ENCODE results near the gene SPSB3.

SPSB3 gene

GRCh38 chr16:1779234-1779701 is 3.1 kb downstream of the SPSB3 start:
- peak overlapping the region; percentile 53 for H3K27ac ChIP-seq (ENCODE audit: extremely low read depth, low read depth, low read length)
- ChIA-PET POLR2A (interaction anchor here (1.8 to 5.2 kb wide), 2 partner anchors 9 to 48 kb away, joined by 5 to 113 read pairs; partner anchors contain the start of genes EME2, FAHD1, HAGH and MRPS34), CTCF (no interaction called here)
- peaks cover 8% of the 10 kb centered on the region for H3K4me1 ChIP-seq (ENCODE audit: control insufficient read depth, insufficient read depth, low read length)
- H3K4me3 ChIP-seq (ENCODE audit: low read depth, low read length) = no peak overlapping the region
- H3K9me3 ChIP-seq (ENCODE audit: control insufficient read depth, insufficient read depth, low read depth, low read length) = no peaks in the 10 kb centered on the region
- TF ChIP-seq ZNF610 (tag by site-specific recombination; IDR thresholded peaks at IDR 0.05; ENCODE audit: borderline replicate concordance) (no peak), ZBTB11 (tag by site-specific recombination; conservative IDR thresholded peaks at IDR 0.05; ENCODE audit: low read depth) (no peak), ZNF558 (tag by site-specific recombination; IDR thresholded peaks at IDR 0.05) (no peak), GLI2 (tag by site-specific recombination; IDR thresholded peaks at IDR 0.05; ENCODE audit: borderline replicate concordance, low read depth) (no peak), GLIS1 (tag by site-specific recombination; IDR thresholded peaks at IDR 0.05) (peak; percentile 99), GLIS2 (tag by site-specific recombination; IDR thresholded peaks at IDR 0.05) (peak; percentile 72), ZIC2 (tag by site-specific recombination; IDR thresholded peaks at IDR 0.05) (peak; percentile 54)
- H3K36me3 ChIP-seq (ENCODE audit: control insufficient read depth in 2 of 2, insufficient read depth in 1 of 2, low read length in 2 of 2) = peaks cover 8 to 68% of the 10 kb centered on the region in 2 experiments; a peak in 2 of 3 replicates

- Histone ChIP-seq H3K4me3 (ENCODE audit: low read depth, low read length) (no peak overlapping the region), H3K4me1 (ENCODE audit: control insufficient read depth, insufficient read depth, low read length) (peaks cover 9% of the 10 kb centered on the region), H3K27ac (ENCODE audit: extremely low read depth, low read depth, low read length) (peak overlapping the region; percentile 22; the same call in 1 of the 2 replicates), H3K36me3 (ENCODE audit: control insufficient read depth in 2 of 2, insufficient read depth in 1 of 2, low read length in 2 of 2) (peaks cover 4 to 68% of the 10 kb centered on the region in 2 experiments; a peak in 2 of 3 replicates), H3K9me3 (ENCODE audit: control insufficient read depth, insufficient read depth, low read depth, low read length) (no peaks in the 10 kb centered on the region)
- ChIA-PET POLR2A (interaction anchor here (0.6 to 5.2 kb wide), 5 partner anchors 8 to 186 kb away, joined by 3 to 113 read pairs (median 3); partner anchors contain the start of genes EME2, FAHD1, HAGH and MRPS34), CTCF (no interaction called here)
- TF ChIP-seq KLF17 (tag by site-specific recombination; IDR thresholded peaks at IDR 0.05) (no peak), KLF8 (tag by site-specific recombination; IDR thresholded peaks at IDR 0.05) (0 out of 2 replicates have a peak, but pooled peaks have one; percentile 14), ZNF645 (tag by site-specific recombination; IDR thresholded peaks at IDR 0.05) (no peak), ZNF692 (tag by site-specific recombination; IDR thresholded peaks at IDR 0.05) (0 out of 2 replicates have a peak, but pooled peaks have one; percentile 19), BCL11B (tag by site-specific recombination; IDR thresholded peaks at IDR 0.05; ENCODE audit: low read depth) (0 out of 2 replicates have a peak, but pooled peaks have one; percentile 67), HIC1 (tag by site-specific recombination; IDR thresholded peaks at IDR 0.05) (0 out of 2 replicates have a peak, but pooled peaks have one; percentile 27), PRDM4 (tag by site-specific recombination; IDR thresholded peaks at IDR 0.05) (no peak), ZIC2 (tag by site-specific recombination; IDR thresholded peaks at IDR 0.05) (peak; percentile 95), ZNF302 (tag by site-specific recombination; IDR thresholded peaks at IDR 0.05; ENCODE audit: low read depth) (no peak), SCRT2 (tag by site-specific recombination; IDR thresholded peaks at IDR 0.05) (peak; percentile 79), ZNF239 (tag by site-specific recombination; IDR thresholded peaks at IDR 0.05) (no peak), ZNF48 (tag by site-specific recombination; IDR thresholded peaks at IDR 0.05) (no peak), OSR2 (tag by site-specific recombination; IDR thresholded peaks at IDR 0.05) (no peak)
Measured at GRCh38 chr16:1778200-1779179, 3.9 kb downstream of the SPSB3 start.
